GM12874 (cell line): ENCODE results near the gene UBE2F.

Experiments used
- CTCF ChIP-seq: IDR thresholded peaks from 2 replicates; pipeline ENCODE4 v1.5.1; 2011; ENCODE audit warnings: low read depth, mild to moderate bottlenecking, control low read depth, low read length, moderate library complexity; ENCODE audit not compliant: insufficient read depth

UBE2F gene

GRCh38 chr2:238065071-238065846 is 98.4 kb downstream of the UBE2F start:
- no peak for TF ChIP-seq CTCF

GRCh38 chr2:238066218-238066617 is 99.4 kb downstream of the UBE2F start:
- no peak for TF ChIP-seq CTCF

GRCh38 chr2:238067939-238068338 is 101.1 kb downstream of the UBE2F start:
- no peak for TF ChIP-seq CTCF

GRCh38 chr2:238069021-238069709 is 102.4 kb downstream of the UBE2F start:
- no peak for TF ChIP-seq CTCF

GRCh38 chr2:238069877-238070276 is 103.1 kb downstream of the UBE2F start:
- no peak for TF ChIP-seq CTCF

- TF ChIP-seq CTCF, result no peak
Measured at GRCh38 chr2:238075397-238075796, 108.6 kb downstream of the UBE2F start.

GRCh38 chr2:238077292-238077691 is 110.5 kb downstream of the UBE2F start:
- TF ChIP-seq CTCF, result no peak
